Smooth muscle cell (in vitro differentiated cells): ENCODE results near the gene SPEF1. TPM values are rescaled to one million over a fixed set of nuclear protein-coding genes. Genes with fewer than 3 reads are reported as not detected.

Source experiments
- DNase-seq: peaks from one replicate; lab custom pipeline; 2025; ENCODE audit not compliant: unreplicated experiment; lab: John Stamatoyannopoulos, UW
- H2AFZ ChIP-seq: fragments of 200-600 bp; sonication (generic); 2 replicates; pipeline ENCODE4 v1.6.0; 2016; ENCODE audit warnings: antibody characterized with exemption, low read depth, mild to moderate bottlenecking
- H3F3A ChIP-seq: fragments of 200-600 bp; sonication (generic); 2 replicates; pipeline ENCODE4 v1.6.0; 2017; ENCODE audit warnings: antibody characterized with exemption, low read depth
- H3K27ac ChIP-seq: fragments of 200-600 bp; sonication (generic); 2 replicates; pipeline ENCODE4 v1.5.1; 2016; ENCODE audit warnings: low read depth, mild to moderate bottlenecking
- H3K27me3 ChIP-seq: fragments of 200-600 bp; sonication (generic); 2 replicates; pipeline ENCODE4 v1.6.1; 2016; ENCODE audit warnings: low read depth, mild to moderate bottlenecking
- H3K36me3 ChIP-seq: fragments of 200-600 bp; sonication (generic); 2 replicates; pipeline ENCODE4 v1.5.1; 2016; ENCODE audit warnings: low read depth
- H3K4me1 ChIP-seq: fragments of 200-600 bp; sonication (generic); 2 replicates; pipeline ENCODE4 v1.5.1; 2016; ENCODE audit warnings: low read depth
- H3K4me2 ChIP-seq: fragments of 200-600 bp; sonication (generic); 2 replicates; pipeline ENCODE4 v1.6.0; 2016; ENCODE audit warnings: mild to moderate bottlenecking
- H3K4me3 ChIP-seq: fragments of 200-600 bp; sonication (generic); 2 replicates; pipeline ENCODE4 v1.5.1; 2016; ENCODE audit warnings: mild to moderate bottlenecking
- H3K79me2 ChIP-seq: fragments of 200-600 bp; sonication (generic); 2 replicates; pipeline ENCODE4 v1.6.0; 2016; ENCODE audit warnings: low read depth, mild to moderate bottlenecking
- H3K9ac ChIP-seq: fragments of 200-600 bp; sonication (generic); 2 replicates; pipeline ENCODE4 v1.6.0; 2016; ENCODE audit warnings: low read depth
- H3K9me3 ChIP-seq: fragments of 200-600 bp; sonication (generic); replicated peaks from 2 replicates; pipeline ENCODE4 v1.5.1; 2016; ENCODE audit warnings: low read depth
- H4K20me1 ChIP-seq: fragments of 200-600 bp; sonication (generic); 2 replicates; pipeline ENCODE4 v1.6.0; 2016; ENCODE audit warnings: low read depth
- CTCF ChIP-seq: fragments of 200-600 bp; sonication (generic); IDR thresholded peaks from 2 replicates; pipeline ENCODE4 v1.5.1; 2017; ENCODE audit warnings: borderline replicate concordance, mild to moderate bottlenecking, antibody characterized with exemption; ENCODE audit not compliant: insufficient read depth, poor library complexity, severe bottlenecking
- WGBS: methylation state at CpG from one replicate; pipeline ENCODE4 v1.1.7; 2016; ENCODE audit warnings: low lambda C conversion rate; 5-methylcytosine and 5-hydroxymethylcytosine counted together
- polyA plus RNA-seq: library from polyadenylated mRNA; unstranded; fragments of >200 nt; fragmentation: Nextera tagmentation; extraction: Ambion mirVana; gene quantifications from 2 replicates; pipeline ENCODE4 v1.2.1, GENCODE V29; 2016
- total RNA-seq: library from RNA; depleted of rRNA; stranded (reverse); fragments of >200 nt; gene quantifications from 2 replicates; pipeline ENCODE4 v1.2.3, GENCODE V29; 2014

The SPEF1 gene
- total and polyA plus RNA-seq, 2 experiments from 2014 or later = 0.32 to 0.36 TPM

GRCh38 chr20:3825526-3825925 lies 44.3 kb upstream of the SPEF1 start:
- Histone ChIP-seq H3K4me2 (no peak overlapping the region), H2AFZ (no peak overlapping the region), H3K4me1 (peaks cover 7% of the 10 kb centered on the region), H3K27me3 (no peaks in the 10 kb centered on the region), H3K9ac (no peak overlapping the region), H3K9me3 (no peaks in the 10 kb centered on the region), H4K20me1 (no peaks in the 10 kb centered on the region), H3K36me3 (no peaks in the 10 kb centered on the region), H3K27ac (no peak overlapping the region), H3K4me3 (no peak overlapping the region), H3K79me2 (peaks cover 8% of the 10 kb centered on the region), H3F3A (no peaks in the 10 kb centered on the region)
- TF ChIP-seq CTCF = no peak
- DNase-seq = no peak
- 83% methylated on average over 7 of the region's 7 CpGs for WGBS

- H3K27me3 ChIP-seq = no peaks in the 10 kb centered on the region
- TF ChIP-seq CTCF = no peak
- no peaks in the 10 kb centered on the region for H4K20me1 ChIP-seq
- no peaks in the 10 kb centered on the region for H3K9me3 ChIP-seq
- no peaks in the 10 kb centered on the region for H3K36me3 ChIP-seq
- peaks cover 8% of the 10 kb centered on the region for H3K79me2 ChIP-seq
- WGBS = 96% methylated on average over 20 of the region's 20 CpGs
- H3K27ac ChIP-seq = no peak overlapping the region
- H3F3A ChIP-seq = peaks cover 2% of the 10 kb centered on the region
- H2AFZ ChIP-seq = no peak overlapping the region
- peaks cover 11% of the 10 kb centered on the region for H3K4me1 ChIP-seq
- no peak for DNase-seq
- H3K4me3 ChIP-seq = no peak overlapping the region
- no peak overlapping the region for H3K9ac ChIP-seq
- H3K4me2 ChIP-seq = no peak overlapping the region
Measured at GRCh38 chr20:3823881-3824280, 42.6 kb upstream of the SPEF1 start.

GRCh38 chr20:3821996-3822395 lies 40.7 kb upstream of the SPEF1 start:
- no peaks in the 10 kb centered on the region for H3K36me3 ChIP-seq
- H3K4me3 ChIP-seq = no peak overlapping the region
- DNase-seq = no peak
- peaks cover 6% of the 10 kb centered on the region for H3F3A ChIP-seq
- H3K9me3 ChIP-seq = no peaks in the 10 kb centered on the region
- no peak overlapping the region for H3K4me2 ChIP-seq
- H3K9ac ChIP-seq = no peak overlapping the region
- H3K27me3 ChIP-seq = no peaks in the 10 kb centered on the region
- no peak for TF ChIP-seq CTCF
- peaks cover 8% of the 10 kb centered on the region for H3K79me2 ChIP-seq
- no peaks in the 10 kb centered on the region for H4K20me1 ChIP-seq
- H2AFZ ChIP-seq = no peak overlapping the region
- WGBS = 97% methylated on average over 14 of the region's 14 CpGs
- peaks cover 11% of the 10 kb centered on the region for H3K4me1 ChIP-seq
- H3K27ac ChIP-seq = no peak overlapping the region
